Peyer's patch (tissue), 4 donors: ENCODE results near the gene SCN3A.

ENCODE experiments used
- CTCF ChIP-seq, 6 experiments: fragments of 450-650 bp in 4 of 6; fragments of 200-600 bp in 2 of 6; sonication (generic) in 1 of 6; IDR thresholded peaks; one replicate each; pipeline ENCODE4 v1.5.1; 2017 to 2019; ENCODE audit warnings: antibody characterized with exemption in 6 of 6, mild to moderate bottlenecking in 3 of 6, moderate library complexity in 1 of 6
- POLR2A ChIP-seq, 2 donors: fragments of 450-650 bp; IDR thresholded peaks; one replicate each; pipeline ENCODE4 v1.5.1; 2017; ENCODE audit warnings: antibody characterized with exemption in 2 of 2, mild to moderate bottlenecking in 2 of 2, moderate library complexity in 2 of 2

DNA sequence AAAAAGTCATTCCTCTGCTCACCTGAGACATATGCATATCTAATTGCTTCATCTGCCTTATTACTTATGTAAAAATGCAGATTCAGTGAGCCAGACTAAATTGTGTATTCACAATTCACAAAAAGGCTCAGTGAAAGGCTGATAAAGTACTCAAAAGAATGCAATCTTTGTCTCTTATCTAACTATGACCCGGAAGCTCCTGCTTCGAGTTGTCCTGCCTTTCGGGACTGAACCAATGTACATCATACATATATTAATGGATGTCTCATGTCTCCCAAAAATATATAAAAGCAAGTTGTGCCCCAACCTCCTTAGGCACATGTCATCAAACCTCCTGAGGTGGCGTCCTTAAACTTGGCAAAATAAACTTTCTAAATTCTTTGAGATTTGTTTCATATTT is 120.5 kb downstream of the SCN3A start:
- TF ChIP-seq CTCF (IDR thresholded peaks at IDR 0.05) = no peak
- no peak for TF ChIP-seq POLR2A (IDR thresholded peaks at IDR 0.05)
